Measurements from ENCODE around the gene RAB3GAP2. TPM values are rescaled to one million over a fixed set of nuclear protein-coding genes. Genes with fewer than 3 reads are reported as not detected.
"Not testable (repeated sequence)": the region's sequence is repeated elsewhere in the genome, so short reads cannot be mapped to it uniquely, and the experiment has no call there.

Gene RAB3GAP2
- total and polyA plus RNA-seq, 5 experiments from 2014 or later, result 16.6 to 52.0 (median 22.8) TPM

- DNase-seq (peak in 2 of 10 donors; percentile 13 to 31), ATAC-seq (peak; percentile 46 to 88)
- Mint-ChIP-seq H3K4me1 (peaks cover 0 to 12% (median 8%) of the 10 kb centered on the region in 4 donors), H3K36me3 (peaks cover 11 to 91% (median 24%) of the 10 kb centered on the region in 3 donors), H3K4me3 (no peak overlapping the region), H3K9me3 (no peaks in the 10 kb centered on the region), H3K27ac (peak overlapping the region in 9 of 10 donors; percentile 26 to 91 (median 65)), H3K27me3 (no peaks in the 10 kb centered on the region)
- POLR2A ChIA-PET, result interaction anchor here (1.0 kb wide), 1 partner anchor 11 kb away, joined by 3 read pairs; no protein-coding TSS in a partner anchor
Observed at GRCh38 chr1:220137019-220137786, 135.1 kb downstream of the RAB3GAP2 start.

GRCh38 chr1:220135755-220136154 is 136.5 kb downstream of the RAB3GAP2 start:
- H3K9me3 Mint-ChIP-seq, result no peaks in the 10 kb centered on the region
- H3K4me1 Mint-ChIP-seq, result peaks cover 0 to 12% (median 8%) of the 10 kb centered on the region in 4 donors
- H3K36me3 Mint-ChIP-seq, result peaks cover 0 to 84% (median 19%) of the 10 kb centered on the region in 3 donors
- H3K4me3 Mint-ChIP-seq, result no peak overlapping the region
- no peaks in the 10 kb centered on the region for H3K27me3 Mint-ChIP-seq
- H3K27ac Mint-ChIP-seq, result peak overlapping the region in 4 of 10 donors; percentile 37 to 70 (median 46)
- ATAC-seq (no peak), DNase-seq (no peak)
- POLR2A ChIA-PET, result interaction anchor here (0.7 kb wide), 1 partner anchor 17 kb away, joined by 3 read pairs; no protein-coding TSS in a partner anchor

GRCh38 chr1:220129479-220130210 is 142.6 kb downstream of the RAB3GAP2 start:
- peaks cover 0 to 4% (median 0%) of the 10 kb centered on the region in 9 donors for H3K9me3 Mint-ChIP-seq
- no peaks in the 10 kb centered on the region for H3K27me3 Mint-ChIP-seq
- DNase-seq (no peak), ATAC-seq (no peak)
- no peak overlapping the region for H3K4me3 Mint-ChIP-seq
- POLR2A ChIA-PET, result no interaction called here
- H3K27ac Mint-ChIP-seq, result peak overlapping the region in 2 of 10 donors; percentile 5 to 45
- H3K4me1 Mint-ChIP-seq, result peaks cover 0 to 9% (median under 1%) of the 10 kb centered on the region in 4 donors
- peaks cover 13 to 80% (median 23%) of the 10 kb centered on the region in 3 donors for H3K36me3 Mint-ChIP-seq

GRCh38 chr1:220127076-220127475 is 145.2 kb downstream of the RAB3GAP2 start:
- peak overlapping the region in 3 of 10 donors; percentile 9 to 19 (median 11) for H3K27ac Mint-ChIP-seq
- DNase-seq (no peak), ATAC-seq (no peak)
- peaks cover 0 to 4% (median 0%) of the 10 kb centered on the region in 9 donors for H3K9me3 Mint-ChIP-seq
- peaks cover 13 to 65% (median 23%) of the 10 kb centered on the region in 3 donors for H3K36me3 Mint-ChIP-seq
- no peak overlapping the region for H3K4me3 Mint-ChIP-seq
- no peaks in the 10 kb centered on the region for H3K27me3 Mint-ChIP-seq
- peaks cover 0 to 10% (median 3%) of the 10 kb centered on the region in 4 donors for H3K4me1 Mint-ChIP-seq
- POLR2A ChIA-PET, result no interaction called here

- Mint-ChIP-seq H3K4me1 (peaks cover 0 to 5% (median 3%) of the 10 kb centered on the region in 4 donors), H3K27me3 (no peaks in the 10 kb centered on the region), H3K36me3 (peaks cover 3 to 59% (median 15%) of the 10 kb centered on the region in 3 donors), H3K9me3 (peaks cover 0 to 4% (median 0%) of the 10 kb centered on the region in 9 donors), H3K27ac (peak overlapping the region in 5 of 10 donors; percentile 4 to 70 (median 46)), H3K4me3 (no peak overlapping the region)
- DNase-seq (no peak), ATAC-seq (no peak)
- POLR2A ChIA-PET, result no interaction called here
Observed at GRCh38 chr1:220124542-220124941, 147.7 kb downstream of the RAB3GAP2 start.

- Mint-ChIP-seq H3K9me3 (no peaks in the 10 kb centered on the region), H3K27ac (peak overlapping the region in 2 of 10 donors; percentile 4 to 65), H3K36me3 (peaks cover 0 to 57% (median 10%) of the 10 kb centered on the region in 3 donors), H3K27me3 (no peaks in the 10 kb centered on the region), H3K4me3 (no peak overlapping the region), H3K4me1 (peaks cover 0 to 5% (median 2%) of the 10 kb centered on the region in 4 donors)
- POLR2A ChIA-PET, result no interaction called here
- ATAC-seq (no peak), DNase-seq (peak in 1 of 10 donors; percentile 3)
Observed at GRCh38 chr1:220123889-220124288, 148.4 kb downstream of the RAB3GAP2 start.

GRCh38 chr1:220123066-220123465 is 149.2 kb downstream of the RAB3GAP2 start:
- H3K27me3 Mint-ChIP-seq, result no peaks in the 10 kb centered on the region
- H3K4me3 Mint-ChIP-seq, result no peak overlapping the region
- peaks cover 0 to 5% (median 2%) of the 10 kb centered on the region in 4 donors for H3K4me1 Mint-ChIP-seq
- DNase-seq (no peak), ATAC-seq (no peak)
- H3K36me3 Mint-ChIP-seq, result peaks cover 0 to 53% (median 2%) of the 10 kb centered on the region in 3 donors
- POLR2A ChIA-PET, result no interaction called here
- no peak overlapping the region for H3K27ac Mint-ChIP-seq
- no peaks in the 10 kb centered on the region for H3K9me3 Mint-ChIP-seq

- POLR2A ChIA-PET, result no interaction called here
- Mint-ChIP-seq H3K27ac (peak overlapping the region in 2 of 10 donors; percentile 13 to 42), H3K27me3 (no peaks in the 10 kb centered on the region), H3K36me3 (peaks cover 0 to 54% (median 0%) of the 10 kb centered on the region in 3 donors), H3K9me3 (no peaks in the 10 kb centered on the region), H3K4me1 (peaks cover 0 to 5% (median 2%) of the 10 kb centered on the region in 4 donors), H3K4me3 (no peak overlapping the region)
- DNase-seq (no peak), ATAC-seq (no peak)
Observed at GRCh38 chr1:220121791-220122530, 150.3 kb downstream of the RAB3GAP2 start.

GRCh38 chr1:220119043-220119512 is 153.2 kb downstream of the RAB3GAP2 start:
- POLR2A ChIA-PET, result no interaction called here
- H3K27me3 Mint-ChIP-seq, result no peaks in the 10 kb centered on the region
- no peak for DNase-seq
- no peaks in the 10 kb centered on the region for H3K9me3 Mint-ChIP-seq
- H3K4me1 Mint-ChIP-seq, result peaks cover under 1 to 5% (median 1%) of the 10 kb centered on the region in 4 donors
- no peak overlapping the region for H3K27ac Mint-ChIP-seq
- H3K36me3 Mint-ChIP-seq, result peaks cover 2 to 61% (median 13%) of the 10 kb centered on the region in 3 donors
- no peak for ATAC-seq
- H3K4me3 Mint-ChIP-seq, result no peak overlapping the region

- POLR2A ChIA-PET, result interaction anchor here (0.5 to 0.6 kb wide), 2 partner anchors 23 to 665 kb away, joined by 4 to 6 read pairs; no protein-coding TSS in a partner anchor
- Mint-ChIP-seq H3K27me3 (no peaks in the 10 kb centered on the region), H3K9me3 (no peaks in the 10 kb centered on the region), H3K4me3 (peak overlapping the region in 6 of 10 donors; percentile 0 to 42 (median 18)), H3K4me1 (peaks cover 4 to 8% (median 7%) of the 10 kb centered on the region in 4 donors), H3K36me3 (peaks cover 10 to 85% (median 25%) of the 10 kb centered on the region in 3 donors), H3K27ac (peak overlapping the region in 1 of 10 donors; percentile 38)
- ATAC-seq (peak in 1 of 2 donors; percentile 72), DNase-seq (peak in 6 of 10 donors; percentile 16 to 51 (median 30))
Observed at GRCh38 chr1:220113136-220113695, 159.0 kb downstream of the RAB3GAP2 start.

- POLR2A ChIA-PET, result interaction anchor here (0.6 kb wide), 2 partner anchors 665 to 1824 kb away, joined by 5 to 6 read pairs; no protein-coding TSS in a partner anchor
- not testable (repeated sequence) for H3K9me3 Mint-ChIP-seq, ATAC-seq, H3K27ac Mint-ChIP-seq, H3K27me3 Mint-ChIP-seq, H3K4me1 Mint-ChIP-seq, DNase-seq, H3K4me3 Mint-ChIP-seq
- peaks cover 10 to 86% (median 27%) of the 10 kb centered on the region in 3 donors for H3K36me3 Mint-ChIP-seq
Observed at GRCh38 chr1:220112600-220112999, 159.7 kb downstream of the RAB3GAP2 start.
